Measurements from ENCODE around the gene HOXB9.

HOXB9 gene

GRCh38 chr17:48620461-48621139, 5.6 kb downstream of the HOXB9 start:
- no peak overlapping the region for H3K9ac ChIP-seq (ENCODE audit: low read length)
- no peaks in the 10 kb centered on the region for H3K9me3 ChIP-seq (ENCODE audit: insufficient read depth, low read length)
- H4K20me1 ChIP-seq (ENCODE audit: low read depth, low read length): no peaks in the 10 kb centered on the region
- H3K79me2 ChIP-seq (ENCODE audit: insufficient read depth, low read length): no peaks in the 10 kb centered on the region
- no peak overlapping the region for H2AFZ ChIP-seq (ENCODE audit: low read depth, low read length, severe bottlenecking)
- no peak overlapping the region for H3K27ac ChIP-seq (ENCODE audit: low read depth, low read length)
- no peak overlapping the region for H3K4me2 ChIP-seq (ENCODE audit: low read depth, low read length, poor library complexity, severe bottlenecking)
- TF ChIP-seq EZH2phosphoT487 (conservative IDR thresholded peaks at IDR 0.05; ENCODE audit: low read length): no peak
- TF ChIP-seq, protein P1, sequence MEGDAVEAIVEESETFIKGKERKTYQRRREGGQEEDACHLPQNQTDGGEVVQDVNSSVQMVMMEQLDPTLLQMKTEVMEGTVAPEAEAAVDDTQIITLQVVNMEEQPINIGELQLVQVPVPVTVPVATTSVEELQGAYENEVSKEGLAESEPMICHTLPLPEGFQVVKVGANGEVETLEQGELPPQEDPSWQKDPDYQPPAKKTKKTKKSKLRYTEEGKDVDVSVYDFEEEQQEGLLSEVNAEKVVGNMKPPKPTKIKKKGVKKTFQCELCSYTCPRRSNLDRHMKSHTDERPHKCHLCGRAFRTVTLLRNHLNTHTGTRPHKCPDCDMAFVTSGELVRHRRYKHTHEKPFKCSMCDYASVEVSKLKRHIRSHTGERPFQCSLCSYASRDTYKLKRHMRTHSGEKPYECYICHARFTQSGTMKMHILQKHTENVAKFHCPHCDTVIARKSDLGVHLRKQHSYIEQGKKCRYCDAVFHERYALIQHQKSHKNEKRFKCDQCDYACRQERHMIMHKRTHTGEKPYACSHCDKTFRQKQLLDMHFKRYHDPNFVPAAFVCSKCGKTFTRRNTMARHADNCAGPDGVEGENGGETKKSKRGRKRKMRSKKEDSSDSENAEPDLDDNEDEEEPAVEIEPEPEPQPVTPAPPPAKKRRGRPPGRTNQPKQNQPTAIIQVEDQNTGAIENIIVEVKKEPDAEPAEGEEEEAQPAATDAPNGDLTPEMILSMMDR (IDR thresholded peaks at IDR 0.05; ENCODE audit: insufficient read depth, low read length, poor library complexity, severe bottlenecking): no peak
- H3K4me3 ChIP-seq (ENCODE audit: insufficient read depth, low read length, poor library complexity, severe bottlenecking): no peak overlapping the region
- no peaks in the 10 kb centered on the region for H3F3A ChIP-seq (ENCODE audit: insufficient read depth)
- H3K27me3 ChIP-seq (ENCODE audit: low read length): no peaks in the 10 kb centered on the region
- no peaks in the 10 kb centered on the region for H3K9me2 ChIP-seq (replicated peaks; ENCODE audit: insufficient read depth, low read length)
- no peaks in the 10 kb centered on the region for H3K36me3 ChIP-seq (ENCODE audit: low read length)

DNA sequence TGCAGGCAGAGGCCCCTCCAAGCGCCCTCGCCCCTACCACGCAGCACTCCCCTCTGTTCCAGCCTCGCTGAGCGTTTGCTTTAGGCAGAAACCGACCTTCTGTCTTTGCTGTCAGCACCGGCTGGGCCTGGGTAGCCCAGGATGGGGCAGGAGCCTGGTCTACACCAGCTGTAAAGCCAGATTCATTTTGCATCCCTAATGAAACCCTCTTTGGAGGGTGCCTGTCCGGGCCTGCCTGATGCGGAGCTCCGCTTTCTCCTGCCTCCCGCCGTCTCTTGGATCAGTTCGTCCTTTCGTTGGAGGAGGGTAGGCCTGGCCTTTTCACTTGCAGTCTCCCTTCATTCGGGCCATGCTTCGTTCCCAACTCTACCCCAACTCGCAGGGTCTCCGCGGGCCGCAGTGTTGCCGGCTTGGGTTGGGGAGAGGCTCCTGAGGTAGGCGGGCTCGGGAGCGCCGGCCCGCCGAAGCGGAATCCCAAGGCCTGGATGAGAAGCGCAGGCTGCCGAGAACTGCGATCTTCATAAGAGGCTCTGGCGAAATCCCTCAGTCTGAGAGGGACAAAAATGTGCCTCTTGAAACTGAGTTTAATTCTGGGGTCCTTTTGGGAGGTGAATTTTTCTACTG, 6.2 kb downstream of the HOXB9 start:
- H3K27me3 ChIP-seq (ENCODE audit: low read length): no peaks in the 10 kb centered on the region

GRCh38 chr17:48618256-48618896, 7.8 kb downstream of the HOXB9 start:
- TF ChIP-seq EZH2phosphoT487 (conservative IDR thresholded peaks at IDR 0.05; ENCODE audit: low read length): no peak
- TF ChIP-seq, protein P1 (IDR thresholded peaks at IDR 0.05; ENCODE audit: insufficient read depth, low read length, poor library complexity, severe bottlenecking): peak; percentile 84
- Histone ChIP-seq H3K9me2 (replicated peaks; ENCODE audit: insufficient read depth, low read length) (no peaks in the 10 kb centered on the region), H3K27me3 (ENCODE audit: low read length) (no peaks in the 10 kb centered on the region), H3K36me3 (ENCODE audit: low read length) (no peaks in the 10 kb centered on the region), H3K9me3 (ENCODE audit: insufficient read depth, low read length) (no peaks in the 10 kb centered on the region), H3F3A (ENCODE audit: insufficient read depth) (no peaks in the 10 kb centered on the region), H4K20me1 (ENCODE audit: low read depth, low read length) (no peaks in the 10 kb centered on the region), H3K27ac (ENCODE audit: low read depth, low read length) (no peak overlapping the region), H3K4me2 (ENCODE audit: low read depth, low read length, poor library complexity, severe bottlenecking) (no peak overlapping the region), H3K9ac (ENCODE audit: low read length) (no peak overlapping the region), H3K79me2 (ENCODE audit: insufficient read depth, low read length) (no peaks in the 10 kb centered on the region), H3K4me3 (ENCODE audit: insufficient read depth, low read length, poor library complexity, severe bottlenecking) (no peak overlapping the region), H2AFZ (ENCODE audit: low read depth, low read length, severe bottlenecking) (no peak overlapping the region)

More for the DNA sequence above, 6.2 kb downstream of the HOXB9 start:
- Histone ChIP-seq H3K9me2 (replicated peaks; ENCODE audit: insufficient read depth, low read length) (no peaks in the 10 kb centered on the region), H3K79me2 (ENCODE audit: insufficient read depth, low read length) (no peaks in the 10 kb centered on the region), H3K27ac (ENCODE audit: low read depth, low read length) (no peak overlapping the region), H3K4me3 (ENCODE audit: insufficient read depth, low read length, poor library complexity, severe bottlenecking) (no peak overlapping the region), H3K4me2 (ENCODE audit: low read depth, low read length, poor library complexity, severe bottlenecking) (no peak overlapping the region), H3F3A (ENCODE audit: insufficient read depth) (no peaks in the 10 kb centered on the region), H3K9me3 (ENCODE audit: insufficient read depth, low read length) (no peaks in the 10 kb centered on the region), H3K36me3 (ENCODE audit: low read length) (no peaks in the 10 kb centered on the region), H3K9ac (ENCODE audit: low read length) (no peak overlapping the region), H4K20me1 (ENCODE audit: low read depth, low read length) (no peaks in the 10 kb centered on the region), H2AFZ (ENCODE audit: low read depth, low read length, severe bottlenecking) (no peak overlapping the region)
- TF ChIP-seq EZH2phosphoT487 (conservative IDR thresholded peaks at IDR 0.05; ENCODE audit: low read length): no peak
- TF ChIP-seq, protein P1 (IDR thresholded peaks at IDR 0.05; ENCODE audit: insufficient read depth, low read length, poor library complexity, severe bottlenecking): no peak

Measured in SU-DHL-6 (cell line).